ENCODE data around the gene IMMT.

IMMT gene

DNA sequence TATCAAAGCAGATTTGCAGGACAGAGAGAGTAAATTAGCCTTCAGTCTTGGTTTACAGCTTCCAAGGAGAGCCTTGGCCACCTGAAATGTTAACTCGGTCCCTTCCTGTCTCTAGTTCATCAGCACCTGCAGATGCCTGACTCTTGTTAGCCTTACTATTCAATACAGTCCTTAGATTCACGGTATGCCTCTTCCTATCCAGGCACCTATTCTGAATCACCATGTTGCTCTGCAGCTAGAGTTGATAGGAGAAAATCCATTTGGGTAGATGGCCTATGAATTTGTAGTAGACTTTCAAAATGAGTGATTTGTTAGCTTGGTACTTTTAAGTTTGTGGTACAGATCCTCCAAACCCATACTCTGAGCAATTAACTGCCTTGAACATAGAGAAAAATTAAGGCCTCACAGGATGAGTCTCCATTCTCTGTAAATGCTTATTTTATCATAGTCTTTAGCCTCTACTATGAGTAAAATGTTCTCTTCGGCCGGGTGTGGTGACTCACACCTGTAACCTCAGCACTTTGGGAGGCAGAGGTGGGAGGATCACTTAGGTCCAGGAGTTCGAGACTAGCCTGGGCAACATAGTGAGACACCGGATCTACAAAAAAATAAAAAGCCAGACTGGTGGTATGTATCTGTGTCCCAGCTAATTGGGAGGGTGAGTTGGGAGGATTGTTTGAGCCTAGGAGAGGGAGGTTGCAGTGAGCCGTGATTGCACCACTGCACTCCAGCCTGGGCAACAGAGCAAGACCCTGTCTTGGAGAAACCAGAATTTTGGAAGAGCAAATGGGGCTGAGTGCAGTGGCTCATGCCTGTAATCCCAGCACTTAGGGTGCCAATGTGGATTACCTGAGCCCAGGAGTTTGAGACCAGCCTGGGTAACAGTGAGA, 56.3 kb downstream of the IMMT start:
- POLR2A ChIA-PET, result no interaction called here
- no peak for DNase-seq (ENCODE audit: low read depth, low spot score)
- TF ChIP-seq, protein P1, sequence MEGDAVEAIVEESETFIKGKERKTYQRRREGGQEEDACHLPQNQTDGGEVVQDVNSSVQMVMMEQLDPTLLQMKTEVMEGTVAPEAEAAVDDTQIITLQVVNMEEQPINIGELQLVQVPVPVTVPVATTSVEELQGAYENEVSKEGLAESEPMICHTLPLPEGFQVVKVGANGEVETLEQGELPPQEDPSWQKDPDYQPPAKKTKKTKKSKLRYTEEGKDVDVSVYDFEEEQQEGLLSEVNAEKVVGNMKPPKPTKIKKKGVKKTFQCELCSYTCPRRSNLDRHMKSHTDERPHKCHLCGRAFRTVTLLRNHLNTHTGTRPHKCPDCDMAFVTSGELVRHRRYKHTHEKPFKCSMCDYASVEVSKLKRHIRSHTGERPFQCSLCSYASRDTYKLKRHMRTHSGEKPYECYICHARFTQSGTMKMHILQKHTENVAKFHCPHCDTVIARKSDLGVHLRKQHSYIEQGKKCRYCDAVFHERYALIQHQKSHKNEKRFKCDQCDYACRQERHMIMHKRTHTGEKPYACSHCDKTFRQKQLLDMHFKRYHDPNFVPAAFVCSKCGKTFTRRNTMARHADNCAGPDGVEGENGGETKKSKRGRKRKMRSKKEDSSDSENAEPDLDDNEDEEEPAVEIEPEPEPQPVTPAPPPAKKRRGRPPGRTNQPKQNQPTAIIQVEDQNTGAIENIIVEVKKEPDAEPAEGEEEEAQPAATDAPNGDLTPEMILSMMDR (IDR thresholded peaks at IDR 0.05; ENCODE audit: insufficient read depth, low read length, missing control alignments), result no peak
- CTCF ChIA-PET, result interaction anchor here (0.9 to 1.1 kb wide), 2 partner anchors 11 to 22 kb away, joined by 3 to 4 read pairs; no protein-coding TSS in a partner anchor
- no peak overlapping the region for H3K4me3 ChIP-seq (ENCODE audit: low read depth, low read length)

DNA sequence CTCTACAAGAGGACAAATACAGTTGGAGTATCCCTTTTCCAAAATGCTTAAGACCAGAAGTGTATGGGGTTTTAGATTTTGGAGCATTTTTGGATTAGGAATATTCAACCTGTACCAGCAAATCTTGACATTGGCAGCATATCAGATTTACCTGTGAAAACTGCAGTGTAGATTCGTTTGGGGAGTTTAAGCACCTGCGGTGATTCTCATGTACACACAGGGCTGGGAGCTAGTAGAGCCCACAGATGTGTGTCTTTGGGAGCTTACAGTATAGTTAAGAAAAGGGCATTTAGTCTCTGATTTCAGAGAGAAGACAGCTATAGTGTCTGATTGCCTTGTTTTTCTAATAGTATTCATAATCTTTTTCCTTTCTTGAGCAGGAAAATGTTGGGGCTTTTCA, 59.1 kb downstream of the IMMT start:
- POLR2A ChIA-PET, result no interaction called here
- no peak for DNase-seq (ENCODE audit: low read depth, low spot score)
- CTCF ChIA-PET, result interaction anchor here (1.4 kb wide), 1 partner anchor 21 kb away, joined by 3 read pairs; no protein-coding TSS in a partner anchor

DNA sequence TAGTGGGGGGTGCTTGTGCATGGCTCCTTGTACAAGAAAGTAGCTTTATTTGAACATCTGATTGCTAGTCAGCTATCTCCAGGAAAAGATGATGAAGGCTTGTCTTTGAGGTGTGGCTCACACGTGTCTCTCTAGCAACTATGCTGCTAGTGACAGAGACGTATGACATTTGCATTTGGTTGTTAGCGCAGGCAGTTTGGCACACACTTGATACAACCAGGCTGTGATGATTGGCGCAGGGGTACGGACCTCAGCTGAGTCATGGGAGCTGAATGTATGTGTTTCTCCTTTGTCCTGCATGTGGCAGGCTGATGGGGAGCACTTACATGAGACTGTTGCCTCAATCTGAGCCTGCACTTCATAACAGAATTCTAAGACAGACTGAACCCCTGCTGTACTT, 59.6 kb downstream of the IMMT start:
- H3K4me3 ChIP-seq (ENCODE audit: low read depth, low read length), result no peak overlapping the region
- DNase-seq (ENCODE audit: low read depth, low spot score), result no peak
- TF ChIP-seq, protein P1 (IDR thresholded peaks at IDR 0.05; ENCODE audit: insufficient read depth, low read length, missing control alignments), result no peak
- POLR2A ChIA-PET, result no interaction called here
- CTCF ChIA-PET, result interaction anchor here (1.4 kb wide), 1 partner anchor 20 kb away, joined by 3 read pairs; no protein-coding TSS in a partner anchor

More for the DNA sequence above, 59.1 kb downstream of the IMMT start:
- no peak overlapping the region for H3K4me3 ChIP-seq (ENCODE audit: low read depth, low read length)
- TF ChIP-seq, protein P1 (IDR thresholded peaks at IDR 0.05; ENCODE audit: insufficient read depth, low read length, missing control alignments), result no peak

DNA sequence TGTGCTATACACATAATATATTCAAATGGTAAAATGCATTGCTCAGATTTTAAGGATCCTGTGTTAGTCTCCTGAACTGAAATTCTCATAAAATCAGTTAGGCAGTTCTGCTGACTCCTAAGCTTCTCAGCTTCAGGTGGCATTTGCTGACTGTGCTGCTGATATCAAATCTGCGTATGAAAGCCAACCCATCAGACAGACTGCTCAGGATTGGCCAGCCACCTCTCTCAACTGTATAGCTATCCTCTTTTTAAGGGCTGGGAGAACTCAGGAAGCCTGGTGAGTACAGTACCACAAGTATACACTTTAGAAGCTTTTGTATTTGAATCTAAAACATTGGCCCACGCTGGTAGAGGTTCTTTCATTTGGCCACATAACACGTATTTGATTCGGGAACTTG, 60.6 kb downstream of the IMMT start:
- H3K4me3 ChIP-seq (ENCODE audit: low read depth, low read length), result no peak overlapping the region
- POLR2A ChIA-PET, result no interaction called here
- no peak for DNase-seq (ENCODE audit: low read depth, low spot score)
- CTCF ChIA-PET, result interaction anchor here (1.0 to 1.4 kb wide), 3 partner anchors 9 to 19 kb away, joined by 3 read pairs; no protein-coding TSS in a partner anchor
- TF ChIP-seq, protein P1 (IDR thresholded peaks at IDR 0.05; ENCODE audit: insufficient read depth, low read length, missing control alignments), result no peak

DNA sequence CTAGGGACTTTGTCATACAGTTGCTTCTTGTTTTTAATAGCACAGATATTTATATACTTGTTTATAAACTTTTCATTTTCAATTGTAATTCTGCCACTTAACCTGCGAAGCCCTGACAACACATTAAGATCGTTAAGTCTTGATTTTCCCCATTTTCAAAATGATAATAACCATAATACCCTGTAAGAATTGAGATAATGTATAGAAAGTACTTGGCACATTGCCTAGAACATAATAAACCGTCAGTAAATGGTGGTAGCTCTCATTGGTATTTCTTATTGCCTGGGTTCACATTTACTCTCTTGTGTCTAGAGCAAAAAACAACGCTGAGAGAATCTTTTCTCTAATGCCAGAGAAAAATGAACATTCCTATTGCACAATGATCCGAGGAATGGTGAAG, 70.6 kb downstream of the IMMT start:
- POLR2A ChIA-PET, result no interaction called here
- TF ChIP-seq, protein P1 (IDR thresholded peaks at IDR 0.05; ENCODE audit: insufficient read depth, low read length, missing control alignments), result no peak
- no peak for DNase-seq (ENCODE audit: low read depth, low spot score)
- CTCF ChIA-PET, result no interaction called here
- no peak overlapping the region for H3K4me3 ChIP-seq (ENCODE audit: low read depth, low read length)

DNA sequence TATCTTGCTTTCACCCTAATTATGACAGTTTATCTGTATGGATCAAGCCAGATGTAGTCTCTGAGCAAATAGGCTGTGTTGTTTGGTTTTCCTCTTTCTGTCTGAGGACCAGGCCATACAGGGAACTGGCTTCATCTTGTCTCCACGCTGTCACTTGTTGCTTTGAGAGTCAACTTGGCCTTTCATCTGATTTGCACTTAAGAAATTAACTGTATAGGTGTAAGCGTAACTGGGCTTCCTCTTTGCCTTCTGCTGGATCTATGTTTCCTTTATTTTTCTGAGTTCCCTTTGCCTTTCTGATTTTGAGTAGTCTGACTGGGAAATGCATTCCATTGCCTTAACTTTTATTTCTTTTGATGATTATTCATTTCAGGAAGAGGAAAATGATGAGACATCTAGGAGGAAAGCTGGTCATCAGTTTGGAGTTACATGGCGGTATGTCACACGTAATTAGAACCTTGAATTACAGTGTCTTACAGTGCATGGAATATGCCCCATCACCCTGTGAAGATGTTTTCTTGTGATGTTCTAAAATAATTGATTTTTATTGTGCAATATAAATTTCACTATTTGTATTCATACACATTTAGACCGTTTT, 71.8 kb downstream of the IMMT start:
- DNase-seq (ENCODE audit: low read depth, low spot score), result no peak
- no peak overlapping the region for H3K4me3 ChIP-seq (ENCODE audit: low read depth, low read length)
- POLR2A ChIA-PET, result no interaction called here
- CTCF ChIA-PET, result no interaction called here
- TF ChIP-seq, protein P1 (IDR thresholded peaks at IDR 0.05; ENCODE audit: insufficient read depth, low read length, missing control alignments), result no peak
